HL-60 (cell line): ENCODE measurements around the gene VPS25.

Source experiments
- DNase-seq, 2 experiments: peaks; one replicate each; pipeline ENCODE4 v3.0.0-alpha.2; 2010 to 2020; ENCODE audit warnings: low read depth in 1 of 2, low spot score in 1 of 2
- H3K27ac ChIP-seq: fragments of 250-450 bp; sonication (Bioruptor Pico); replicated peaks from 2 replicates; pipeline ENCODE4 v1.5.1; 2020; ENCODE audit warnings: mild to moderate bottlenecking, moderate library complexity
- H3K27me3 ChIP-seq: fragments of 250-450 bp; sonication (Bioruptor Pico); 2 replicates; pipeline ENCODE4 v1.5.1; 2021; ENCODE audit warnings: mild to moderate bottlenecking, moderate library complexity; ENCODE audit not compliant: insufficient read depth, poor library complexity, severe bottlenecking
- H3K4me3 ChIP-seq: replicated peaks from 2 replicates; pipeline ENCODE4 v1.5.1; 2011; ENCODE audit warnings: mild to moderate bottlenecking, control low read depth, low read length; ENCODE audit not compliant: insufficient read depth
- CTCF ChIP-seq: IDR thresholded peaks from one replicate; pipeline ENCODE4 v1.5.1; 2011; ENCODE audit warnings: low read length, control low read depth, inconsistent platforms; ENCODE audit not compliant: insufficient read depth
- GABPA ChIP-seq: IDR thresholded peaks from 2 replicates; pipeline ENCODE4 v1.6.1; 2012; ENCODE audit warnings: low read depth
- POLR2AphosphoS5 ChIP-seq: IDR thresholded peaks from 2 replicates; pipeline ENCODE4 v1.6.1; 2012; ENCODE audit warnings: low read depth
- REST ChIP-seq: IDR thresholded peaks from 2 replicates; pipeline ENCODE4 v1.6.1; 2012; ENCODE audit warnings: low read depth; ENCODE audit not compliant: insufficient replicate concordance
- SPI1 ChIP-seq: IDR thresholded peaks from 2 replicates; pipeline ENCODE4 v1.6.1; 2012; ENCODE audit warnings: low read depth, mild to moderate bottlenecking, borderline replicate concordance

The VPS25 gene

GRCh38 chr17:42784811-42785592, 11.8 kb downstream of the VPS25 start:
- Histone ChIP-seq H3K27me3 (peaks cover 51% of the 10 kb centered on the region), H3K27ac (no peak overlapping the region), H3K4me3 (no peak overlapping the region)
- no peak for DNase-seq
- TF ChIP-seq CTCF (no peak), POLR2AphosphoS5 (no peak), GABPA (no peak), SPI1 (no peak), REST (no peak)

- no peak overlapping the region for H3K27ac ChIP-seq
- no peak for DNase-seq
- TF ChIP-seq GABPA (no peak), REST (no peak), CTCF (no peak), SPI1 (no peak), POLR2AphosphoS5 (no peak)
- H3K27me3 ChIP-seq, result peaks cover 39% of the 10 kb centered on the region
- no peak overlapping the region for H3K4me3 ChIP-seq
Measured at GRCh38 chr17:42787266-42787665, 14.0 kb downstream of the VPS25 start.

- TF ChIP-seq GABPA, result no peak
- TF ChIP-seq POLR2AphosphoS5, result no peak
- TF ChIP-seq SPI1, result no peak
- no peak for TF ChIP-seq CTCF
- TF ChIP-seq REST, result no peak
- no peak overlapping the region for H3K27ac ChIP-seq
- DNase-seq, result no peak
- no peak overlapping the region for H3K4me3 ChIP-seq
- H3K27me3 ChIP-seq, result no peaks in the 10 kb centered on the region
Measured at GRCh38 chr17:42791948-42792347, 18.7 kb downstream of the VPS25 start.
